Osteoblast (primary cell): ENCODE data around the gene CEP97. TPM values are rescaled to one million over a fixed set of nuclear protein-coding genes. Genes with fewer than 3 reads are reported as not detected.

Experiments
- DNase-seq: peaks from one replicate; pipeline ENCODE4 v3.0.0; 2011; ENCODE audit warnings: low spot score, mixed read lengths; ENCODE audit not compliant: insufficient read length; ENCODE audit errors: missing footprints
- H2AFZ ChIP-seq: 2 replicates; pipeline ENCODE4 v1.6.0; 2011; ENCODE audit warnings: mild to moderate bottlenecking, low read length
- H3K27ac ChIP-seq: 2 replicates; pipeline ENCODE4 v1.5.1; 2011; ENCODE audit warnings: mild to moderate bottlenecking, low read depth, low read length, moderate library complexity
- H3K27me3 ChIP-seq: 2 replicates; pipeline ENCODE4 v1.6.0; 2012; ENCODE audit warnings: mild to moderate bottlenecking, control low read depth, inconsistent platforms, low read length, moderate library complexity; ENCODE audit not compliant: insufficient read depth
- H3K36me3 ChIP-seq: 2 replicates; pipeline ENCODE4 v1.5.1; 2011; ENCODE audit warnings: mild to moderate bottlenecking, low read length, control low read depth, moderate library complexity; ENCODE audit not compliant: insufficient read depth
- H3K4me1 ChIP-seq: 2 replicates; pipeline ENCODE4 v1.5.1; 2011; ENCODE audit warnings: mild to moderate bottlenecking, low read length, control low read depth, moderate library complexity; ENCODE audit not compliant: insufficient read depth
- H3K4me2 ChIP-seq: 2 replicates; pipeline ENCODE4 v1.6.0; 2011; ENCODE audit warnings: mild to moderate bottlenecking, low read length; ENCODE audit not compliant: insufficient read depth
- H3K4me3 ChIP-seq: fragments of 200-600 bp; sonication (generic); 3 replicates; pipeline ENCODE4 v1.5.1; 2012; ENCODE audit warnings: mild to moderate bottlenecking, low read length, inconsistent platforms; ENCODE audit not compliant: insufficient read depth
- H3K79me2 ChIP-seq: 2 replicates; pipeline ENCODE4 v1.6.0; 2012; ENCODE audit warnings: mild to moderate bottlenecking, low read length, control low read depth, inconsistent platforms; ENCODE audit not compliant: insufficient read depth
- H3K9me3 ChIP-seq: 2 replicates; pipeline ENCODE4 v1.5.1; 2011; ENCODE audit warnings: low read depth, low read length, control low read depth
- H4K20me1 ChIP-seq: 2 replicates; pipeline ENCODE4 v1.6.0; 2012; ENCODE audit warnings: mild to moderate bottlenecking, low read length, control low read depth; ENCODE audit not compliant: insufficient read depth
- total RNA-seq: library from RNA; depleted of rRNA; stranded (reverse); fragments of >200 nt; gene quantifications from 2 replicates; pipeline ENCODE4 v1.2.3, GENCODE V29; 2012
- TF ChIP-seq, protein P1 (sequence below): IDR thresholded peaks from 2 replicates; pipeline ENCODE4 v1.5.1; 2011; ENCODE audit warnings: mild to moderate bottlenecking, low read depth, low read length, moderate library complexity; ENCODE audit errors: extremely low read depth

Gene CEP97
- total RNA-seq, 1 donor: 10.9 TPM

DNA sequence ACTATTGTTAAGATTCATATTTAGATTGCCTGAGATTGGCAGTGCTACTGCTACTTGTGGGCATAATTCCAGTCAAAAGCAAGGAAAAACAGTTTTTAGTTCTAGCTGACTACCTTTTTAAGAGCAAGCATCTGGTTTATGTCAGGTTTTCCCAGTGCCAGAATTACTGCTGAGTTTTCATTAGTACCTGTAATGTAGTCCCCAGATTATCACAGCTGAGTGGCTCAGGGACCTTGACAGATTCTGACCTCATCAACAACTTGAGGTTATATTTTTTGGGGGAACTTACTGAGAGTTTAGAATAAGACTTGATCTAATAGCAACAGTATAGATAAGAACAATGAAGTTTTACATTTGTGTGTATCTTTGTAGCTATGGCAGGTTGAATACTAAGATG is 85.6 kb downstream of the CEP97 start:
- Histone ChIP-seq H2AFZ (no peak overlapping the region), H4K20me1 (no peaks in the 10 kb centered on the region), H3K79me2 (no peaks in the 10 kb centered on the region), H3K4me3 (no peak overlapping the region), H3K9me3 (no peaks in the 10 kb centered on the region), H3K36me3 (no peaks in the 10 kb centered on the region), H3K27me3 (no peaks in the 10 kb centered on the region), H3K4me2 (no peak overlapping the region), H3K27ac (no peak overlapping the region), H3K4me1 (no peaks in the 10 kb centered on the region)
- TF ChIP-seq, protein P1, sequence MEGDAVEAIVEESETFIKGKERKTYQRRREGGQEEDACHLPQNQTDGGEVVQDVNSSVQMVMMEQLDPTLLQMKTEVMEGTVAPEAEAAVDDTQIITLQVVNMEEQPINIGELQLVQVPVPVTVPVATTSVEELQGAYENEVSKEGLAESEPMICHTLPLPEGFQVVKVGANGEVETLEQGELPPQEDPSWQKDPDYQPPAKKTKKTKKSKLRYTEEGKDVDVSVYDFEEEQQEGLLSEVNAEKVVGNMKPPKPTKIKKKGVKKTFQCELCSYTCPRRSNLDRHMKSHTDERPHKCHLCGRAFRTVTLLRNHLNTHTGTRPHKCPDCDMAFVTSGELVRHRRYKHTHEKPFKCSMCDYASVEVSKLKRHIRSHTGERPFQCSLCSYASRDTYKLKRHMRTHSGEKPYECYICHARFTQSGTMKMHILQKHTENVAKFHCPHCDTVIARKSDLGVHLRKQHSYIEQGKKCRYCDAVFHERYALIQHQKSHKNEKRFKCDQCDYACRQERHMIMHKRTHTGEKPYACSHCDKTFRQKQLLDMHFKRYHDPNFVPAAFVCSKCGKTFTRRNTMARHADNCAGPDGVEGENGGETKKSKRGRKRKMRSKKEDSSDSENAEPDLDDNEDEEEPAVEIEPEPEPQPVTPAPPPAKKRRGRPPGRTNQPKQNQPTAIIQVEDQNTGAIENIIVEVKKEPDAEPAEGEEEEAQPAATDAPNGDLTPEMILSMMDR: no peak
- no peak for DNase-seq

DNA sequence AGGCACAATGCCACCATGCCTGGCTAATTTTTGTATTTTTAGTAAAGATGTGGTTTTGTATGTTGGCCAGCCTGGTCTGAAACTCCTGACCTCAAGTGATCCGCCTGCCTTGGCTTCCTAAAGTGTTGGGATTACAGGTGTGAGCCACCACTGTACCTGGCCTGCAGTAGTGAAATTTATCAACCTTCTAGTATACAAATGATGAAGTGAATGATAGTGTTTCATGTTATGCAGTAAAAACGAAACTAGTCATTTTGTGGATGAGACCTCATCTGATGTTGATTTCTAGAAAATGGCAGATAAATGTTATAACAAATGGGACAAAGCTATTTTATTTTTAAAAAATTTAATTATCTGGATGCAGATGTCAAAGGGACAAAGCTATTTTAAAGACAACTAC is 87.5 kb downstream of the CEP97 start:
- H3K27ac ChIP-seq: no peak overlapping the region
- H3K36me3 ChIP-seq: no peaks in the 10 kb centered on the region
- H3K4me2 ChIP-seq: no peak overlapping the region
- H3K9me3 ChIP-seq: no peaks in the 10 kb centered on the region
- TF ChIP-seq, protein P1: no peak
- H3K27me3 ChIP-seq: no peaks in the 10 kb centered on the region
- no peaks in the 10 kb centered on the region for H3K79me2 ChIP-seq
- no peaks in the 10 kb centered on the region for H3K4me1 ChIP-seq
- H2AFZ ChIP-seq: no peak overlapping the region
- H4K20me1 ChIP-seq: no peaks in the 10 kb centered on the region
- no peak for DNase-seq
- no peak overlapping the region for H3K4me3 ChIP-seq

DNA sequence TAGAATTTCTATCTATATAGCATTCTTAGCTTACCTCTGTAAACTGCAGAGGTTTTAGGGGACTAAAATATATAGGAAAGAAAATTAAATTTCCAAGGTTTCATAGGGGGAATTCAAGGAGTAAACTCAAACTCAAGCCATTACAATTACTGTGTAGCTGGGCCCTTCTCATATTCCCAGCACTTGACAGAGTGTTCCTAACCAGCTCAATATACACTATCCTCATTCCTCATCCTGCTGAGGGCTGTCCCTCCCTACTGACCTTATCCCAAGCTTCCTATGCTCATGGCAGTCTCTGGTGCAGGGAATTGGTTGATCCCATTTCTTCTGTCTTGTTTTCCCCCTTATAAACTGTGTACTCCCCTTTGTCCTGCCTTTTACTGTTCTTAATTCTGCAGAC is 88.5 kb downstream of the CEP97 start:
- Histone ChIP-seq H3K4me1 (no peaks in the 10 kb centered on the region), H2AFZ (no peak overlapping the region), H4K20me1 (no peaks in the 10 kb centered on the region), H3K27me3 (no peaks in the 10 kb centered on the region), H3K27ac (no peak overlapping the region), H3K4me2 (no peak overlapping the region), H3K79me2 (no peaks in the 10 kb centered on the region), H3K36me3 (peaks cover 7% of the 10 kb centered on the region), H3K9me3 (no peaks in the 10 kb centered on the region), H3K4me3 (no peak overlapping the region)
- DNase-seq: no peak
- TF ChIP-seq, protein P1: no peak

DNA sequence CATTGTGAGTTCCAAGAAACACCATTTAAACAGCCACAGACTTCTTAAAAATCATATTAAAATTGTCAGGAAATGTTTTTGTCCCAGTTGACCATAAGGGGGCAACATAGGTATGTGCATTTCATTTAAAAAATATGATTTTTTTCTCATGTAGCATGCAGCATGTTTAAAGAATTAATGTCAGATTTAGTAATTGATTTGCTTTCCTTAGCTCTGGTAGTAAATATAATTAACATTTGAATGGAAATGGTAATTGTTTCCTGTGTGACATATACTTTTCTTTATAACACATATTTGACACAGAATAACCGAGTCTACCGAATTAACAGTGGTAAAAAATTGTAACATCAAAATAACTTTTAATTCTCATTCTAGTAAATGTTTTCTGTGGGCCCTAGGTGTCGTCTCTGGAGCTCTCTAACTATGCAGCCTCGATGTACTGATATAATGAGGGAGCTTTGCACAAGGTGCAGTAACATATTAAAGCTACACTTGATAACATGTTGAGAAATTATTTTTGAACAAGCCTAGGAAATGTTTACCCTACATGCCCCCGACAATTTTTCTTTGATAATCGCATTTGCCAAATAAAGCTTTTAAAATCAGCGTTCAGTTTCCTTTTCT is 89.5 kb downstream of the CEP97 start:
- H4K20me1 ChIP-seq: no peaks in the 10 kb centered on the region
- no peaks in the 10 kb centered on the region for H3K9me3 ChIP-seq
- H3K4me1 ChIP-seq: no peaks in the 10 kb centered on the region
- no peaks in the 10 kb centered on the region for H3K27me3 ChIP-seq
- H3K4me3 ChIP-seq: no peak overlapping the region
- TF ChIP-seq, protein P1: peak; percentile 61
- H3K27ac ChIP-seq: no peak overlapping the region
- no peak overlapping the region for H2AFZ ChIP-seq
- no peaks in the 10 kb centered on the region for H3K79me2 ChIP-seq
- DNase-seq: peak; percentile 37
- no peak overlapping the region for H3K4me2 ChIP-seq
- peaks cover 7% of the 10 kb centered on the region for H3K36me3 ChIP-seq
